Measurements from ENCODE around the gene OR2H2.

Gene OR2H2

GRCh38 chr6:29590218-29590808 is 5.4 kb downstream of the OR2H2 start:
- H4K20me1 ChIP-seq (ENCODE audit: insufficient read depth, low read length), result no peaks in the 10 kb centered on the region
- H3K9me3 ChIP-seq (ENCODE audit: insufficient read depth, low read length), result no peaks in the 10 kb centered on the region
- H3K4me2 ChIP-seq (ENCODE audit: low read length), result no peak overlapping the region
- H3K9ac ChIP-seq (ENCODE audit: low read length), result no peak overlapping the region
- no peak overlapping the region for H2AFZ ChIP-seq (ENCODE audit: low read depth, low read length)
- no peak overlapping the region for H3K4me3 ChIP-seq (ENCODE audit: low read length)
- H3K36me3 ChIP-seq (replicated peaks; ENCODE audit: low read depth, low read length), result no peaks in the 10 kb centered on the region
- H3K79me2 ChIP-seq (ENCODE audit: low read length), result no peaks in the 10 kb centered on the region
- peaks cover 6% of the 10 kb centered on the region; the same call in 1 of the 2 replicates for H3K4me1 ChIP-seq (ENCODE audit: low read length)
- H3K27ac ChIP-seq (ENCODE audit: low read length), result no peak overlapping the region
- no peaks in the 10 kb centered on the region for H3K27me3 ChIP-seq (ENCODE audit: low read depth, low read length)
- no peak for TF ChIP-seq EZH2phosphoT487 (IDR thresholded peaks at IDR 0.05; ENCODE audit: low read depth)
- TF ChIP-seq CTCF (IDR thresholded peaks at IDR 0.05; ENCODE audit: low read depth, low read length), result no peak

- TF ChIP-seq CTCF (IDR thresholded peaks at IDR 0.05; ENCODE audit: low read depth, low read length) (no peak), EZH2phosphoT487 (IDR thresholded peaks at IDR 0.05; ENCODE audit: low read depth) (no peak)
- H3K4me2 ChIP-seq (ENCODE audit: low read length), result no peak overlapping the region
- H3K9ac ChIP-seq (ENCODE audit: low read length), result no peak overlapping the region
- H3K36me3 ChIP-seq (replicated peaks; ENCODE audit: low read depth, low read length), result no peaks in the 10 kb centered on the region
- H2AFZ ChIP-seq (ENCODE audit: low read depth, low read length), result no peak overlapping the region
- no peaks in the 10 kb centered on the region for H3K79me2 ChIP-seq (ENCODE audit: low read length)
- peaks cover 6% of the 10 kb centered on the region; the same call in 1 of the 2 replicates for H3K4me1 ChIP-seq (ENCODE audit: low read length)
- no peak overlapping the region for H3K27ac ChIP-seq (ENCODE audit: low read length)
- no peaks in the 10 kb centered on the region for H3K9me3 ChIP-seq (ENCODE audit: insufficient read depth, low read length)
- H3K4me3 ChIP-seq (ENCODE audit: low read length), result no peak overlapping the region
- H3K27me3 ChIP-seq (ENCODE audit: low read depth, low read length), result no peaks in the 10 kb centered on the region
- H4K20me1 ChIP-seq (ENCODE audit: insufficient read depth, low read length), result no peaks in the 10 kb centered on the region
Observed at GRCh38 chr6:29591677-29592076, 6.8 kb downstream of the OR2H2 start.

- Histone ChIP-seq H3K4me2 (ENCODE audit: low read length) (no peak overlapping the region), H3K4me1 (ENCODE audit: low read length) (peaks cover 6% of the 10 kb centered on the region; the same call in 1 of the 2 replicates), H3K79me2 (ENCODE audit: low read length) (no peaks in the 10 kb centered on the region), H3K9me3 (ENCODE audit: insufficient read depth, low read length) (no peaks in the 10 kb centered on the region), H3K27me3 (ENCODE audit: low read depth, low read length) (no peaks in the 10 kb centered on the region), H3K27ac (ENCODE audit: low read length) (no peak overlapping the region), H3K4me3 (ENCODE audit: low read length) (no peak overlapping the region), H2AFZ (ENCODE audit: low read depth, low read length) (no peak overlapping the region), H4K20me1 (ENCODE audit: insufficient read depth, low read length) (no peaks in the 10 kb centered on the region), H3K9ac (ENCODE audit: low read length) (no peak overlapping the region), H3K36me3 (replicated peaks; ENCODE audit: low read depth, low read length) (no peaks in the 10 kb centered on the region)
- TF ChIP-seq CTCF (IDR thresholded peaks at IDR 0.05; ENCODE audit: low read depth, low read length), result no peak
- TF ChIP-seq EZH2phosphoT487 (IDR thresholded peaks at IDR 0.05; ENCODE audit: low read depth), result no peak
Observed at GRCh38 chr6:29593199-29593855, 8.4 kb downstream of the OR2H2 start.

GRCh38 chr6:29596381-29596900 is 11.5 kb downstream of the OR2H2 start:
- Histone ChIP-seq H3K9me3 (ENCODE audit: insufficient read depth, low read length) (no peaks in the 10 kb centered on the region), H3K27me3 (ENCODE audit: low read depth, low read length) (no peaks in the 10 kb centered on the region), H3K9ac (ENCODE audit: low read length) (no peak overlapping the region), H3K4me3 (ENCODE audit: low read length) (no peak overlapping the region), H3K79me2 (ENCODE audit: low read length) (no peaks in the 10 kb centered on the region), H3K36me3 (replicated peaks; ENCODE audit: low read depth, low read length) (no peaks in the 10 kb centered on the region), H3K27ac (ENCODE audit: low read length) (no peak overlapping the region), H2AFZ (ENCODE audit: low read depth, low read length) (no peak overlapping the region), H3K4me1 (ENCODE audit: low read length) (no peaks in the 10 kb centered on the region), H4K20me1 (ENCODE audit: insufficient read depth, low read length) (no peaks in the 10 kb centered on the region), H3K4me2 (ENCODE audit: low read length) (no peak overlapping the region)
- TF ChIP-seq CTCF (IDR thresholded peaks at IDR 0.05; ENCODE audit: low read depth, low read length) (no peak), EZH2phosphoT487 (IDR thresholded peaks at IDR 0.05; ENCODE audit: low read depth) (no peak)

Data from OCI-LY3 (cell line).